ENCODE measurements around the gene NAA16.

- TF ChIP-seq CTCF (IDR thresholded peaks at IDR 0.05 in 2 of 3, conservative IDR thresholded peaks at IDR 0.05 in 1 of 3; ENCODE audit: control insufficient read depth in 2 of 3, extremely low read depth in 1 of 3, insufficient read depth in 1 of 3, low read depth in 3 of 3, low read length in 3 of 3) (no peak), RUNX3 (IDR thresholded peaks at IDR 0.05; ENCODE audit: low read length) (no peak), SREBF2 (IDR thresholded peaks at IDR 0.05; ENCODE audit: low read length) (no peak), MYC (IDR thresholded peaks at IDR 0.05; ENCODE audit: insufficient read depth, insufficient read length, insufficient replicate concordance, low read length, severe bottlenecking) (no peak), TAF1 (IDR thresholded peaks at IDR 0.05; ENCODE audit: borderline replicate concordance, low read depth, low read length) (no peak), ESRRA (IDR thresholded peaks at IDR 0.05; ENCODE audit: low read length) (no peak), TCF7 (IDR thresholded peaks at IDR 0.05; ENCODE audit: borderline replicate concordance) (no peak), SMAD5 (IDR thresholded peaks at IDR 0.05; ENCODE audit: low read depth) (no peak), RAD21 (IDR thresholded peaks at IDR 0.05; ENCODE audit: insufficient read depth, low read depth, low read length) (no peak), NBN (IDR thresholded peaks at IDR 0.05) (no peak), EED (IDR thresholded peaks at IDR 0.05; ENCODE audit: low read depth) (no peak), POLR2AphosphoS5 (IDR thresholded peaks at IDR 0.05; ENCODE audit: low read length) (no peak), ZNF24 (IDR thresholded peaks at IDR 0.05) (no peak), POLR2AphosphoS2 (IDR thresholded peaks at IDR 0.05; ENCODE audit: low read depth, low read length) (no peak)
Observed at GRCh38 chr13:41312176-41312500, 1.1 kb downstream of the NAA16 start.

Data from GM12878 (cell line).